WTC11 (cell line): Measurements from ENCODE around the gene HIVEP2.

Experiments used
- ATF1 ChIP-seq: sonication (generic); formaldehyde crosslinking; IDR thresholded peaks from 2 replicates; pipeline ENCODE4 v1.8.1; 2023; ENCODE audit warnings: mild to moderate bottlenecking, moderate library complexity, missing genetic modification reagents
- CTCF ChIP-seq: fragments of 200-600 bp; IDR thresholded peaks from 2 replicates; pipeline ENCODE4 v1.8.0; 2022; ENCODE audit warnings: antibody characterized with exemption
- E2F4 ChIP-seq: sonication (generic); formaldehyde crosslinking; IDR thresholded peaks from 2 replicates; pipeline ENCODE4 v1.8.1; 2022; ENCODE audit warnings: low read depth, mild to moderate bottlenecking, moderate library complexity, missing genetic modification reagents, borderline replicate concordance
- ESRRA ChIP-seq: sonication (generic); formaldehyde crosslinking; IDR thresholded peaks from 2 replicates; pipeline ENCODE4 v1.8.1; 2022; ENCODE audit warnings: mild to moderate bottlenecking, missing genetic modification reagents, borderline replicate concordance
- HMGXB4 ChIP-seq: sonication (generic); formaldehyde crosslinking; IDR thresholded peaks from 2 replicates; pipeline ENCODE4 v1.8.1; 2023; ENCODE audit warnings: mild to moderate bottlenecking, moderate library complexity, missing genetic modification reagents
- SMAD3 ChIP-seq: sonication (generic); formaldehyde crosslinking; IDR thresholded peaks from 2 replicates; pipeline ENCODE4 v1.8.0; 2022; ENCODE audit warnings: missing genetic modification reagents, mild to moderate bottlenecking, borderline replicate concordance
- STAT6 ChIP-seq: sonication (generic); formaldehyde crosslinking; conservative IDR thresholded peaks from 2 replicates; pipeline ENCODE4 v1.8.1; 2023; ENCODE audit warnings: mild to moderate bottlenecking, low read depth, missing genetic modification reagents, moderate library complexity
- TCF7 ChIP-seq: sonication (generic); formaldehyde crosslinking; IDR thresholded peaks from 2 replicates; pipeline ENCODE4 v1.8.0; 2022; ENCODE audit warnings: mild to moderate bottlenecking, low read depth, missing genetic modification reagents, moderate library complexity
- ZNF416 ChIP-seq: fragments of 250-450 bp; sonication (Bioruptor Pico); IDR thresholded peaks from 2 replicates; pipeline ENCODE4 v1.9.0; 2021; ENCODE audit warnings: mild to moderate bottlenecking, inconsistent platforms
- TF ChIP-seq, protein P1 (sequence below): sonication (generic); formaldehyde crosslinking; IDR thresholded peaks from 2 replicates; pipeline ENCODE4 v1.8.0; 2022; ENCODE audit warnings: mild to moderate bottlenecking, missing genetic modification reagents
- TF ChIP-seq, protein P2 (sequence below): sonication (generic); formaldehyde crosslinking; IDR thresholded peaks from 2 replicates; pipeline ENCODE4 v1.8.0; 2023; ENCODE audit warnings: missing genetic modification reagents, mild to moderate bottlenecking, borderline replicate concordance
- TF ChIP-seq, protein P3 (sequence below): sonication (generic); formaldehyde crosslinking; IDR thresholded peaks from 2 replicates; pipeline ENCODE4 v1.8.0; 2023; ENCODE audit warnings: mild to moderate bottlenecking, missing genetic modification reagents

DNA sequence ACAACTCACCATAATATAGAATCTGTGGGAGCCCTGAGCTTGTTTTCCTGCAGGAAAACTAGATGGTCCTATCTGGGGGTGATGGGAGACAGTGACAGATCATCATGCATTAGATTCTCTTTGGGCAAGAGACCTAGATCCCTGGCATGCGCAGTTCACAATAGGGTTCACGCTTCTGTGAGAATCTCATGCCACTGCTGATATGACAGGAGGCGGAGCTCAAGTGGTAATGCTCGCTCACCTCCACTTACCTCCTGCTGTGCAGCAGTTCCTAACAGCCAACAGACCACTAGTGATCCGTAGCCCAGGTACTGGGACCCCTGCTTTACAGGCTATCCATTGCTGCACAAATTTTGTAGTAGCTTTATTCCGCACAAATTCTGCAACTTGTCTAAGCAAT is 84.5 kb downstream of the HIVEP2 start:
- TF ChIP-seq CTCF (no peak), ZNF416 (no peak), STAT6 (CRISPR knock-in tag) (no peak), ATF1 (CRISPR knock-in tag) (no peak), ESRRA (no peak), HMGXB4 (CRISPR knock-in tag) (no peak), TCF7 (CRISPR knock-in tag) (no peak), SMAD3 (CRISPR knock-in tag) (no peak), E2F4 (no peak)
- TF ChIP-seq, protein P1, sequence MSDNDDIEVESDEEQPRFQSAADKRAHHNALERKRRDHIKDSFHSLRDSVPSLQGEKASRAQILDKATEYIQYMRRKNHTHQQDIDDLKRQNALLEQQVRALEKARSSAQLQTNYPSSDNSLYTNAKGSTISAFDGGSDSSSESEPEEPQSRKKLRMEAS (CRISPR knock-in tag), result no peak
- TF ChIP-seq, protein P2, sequence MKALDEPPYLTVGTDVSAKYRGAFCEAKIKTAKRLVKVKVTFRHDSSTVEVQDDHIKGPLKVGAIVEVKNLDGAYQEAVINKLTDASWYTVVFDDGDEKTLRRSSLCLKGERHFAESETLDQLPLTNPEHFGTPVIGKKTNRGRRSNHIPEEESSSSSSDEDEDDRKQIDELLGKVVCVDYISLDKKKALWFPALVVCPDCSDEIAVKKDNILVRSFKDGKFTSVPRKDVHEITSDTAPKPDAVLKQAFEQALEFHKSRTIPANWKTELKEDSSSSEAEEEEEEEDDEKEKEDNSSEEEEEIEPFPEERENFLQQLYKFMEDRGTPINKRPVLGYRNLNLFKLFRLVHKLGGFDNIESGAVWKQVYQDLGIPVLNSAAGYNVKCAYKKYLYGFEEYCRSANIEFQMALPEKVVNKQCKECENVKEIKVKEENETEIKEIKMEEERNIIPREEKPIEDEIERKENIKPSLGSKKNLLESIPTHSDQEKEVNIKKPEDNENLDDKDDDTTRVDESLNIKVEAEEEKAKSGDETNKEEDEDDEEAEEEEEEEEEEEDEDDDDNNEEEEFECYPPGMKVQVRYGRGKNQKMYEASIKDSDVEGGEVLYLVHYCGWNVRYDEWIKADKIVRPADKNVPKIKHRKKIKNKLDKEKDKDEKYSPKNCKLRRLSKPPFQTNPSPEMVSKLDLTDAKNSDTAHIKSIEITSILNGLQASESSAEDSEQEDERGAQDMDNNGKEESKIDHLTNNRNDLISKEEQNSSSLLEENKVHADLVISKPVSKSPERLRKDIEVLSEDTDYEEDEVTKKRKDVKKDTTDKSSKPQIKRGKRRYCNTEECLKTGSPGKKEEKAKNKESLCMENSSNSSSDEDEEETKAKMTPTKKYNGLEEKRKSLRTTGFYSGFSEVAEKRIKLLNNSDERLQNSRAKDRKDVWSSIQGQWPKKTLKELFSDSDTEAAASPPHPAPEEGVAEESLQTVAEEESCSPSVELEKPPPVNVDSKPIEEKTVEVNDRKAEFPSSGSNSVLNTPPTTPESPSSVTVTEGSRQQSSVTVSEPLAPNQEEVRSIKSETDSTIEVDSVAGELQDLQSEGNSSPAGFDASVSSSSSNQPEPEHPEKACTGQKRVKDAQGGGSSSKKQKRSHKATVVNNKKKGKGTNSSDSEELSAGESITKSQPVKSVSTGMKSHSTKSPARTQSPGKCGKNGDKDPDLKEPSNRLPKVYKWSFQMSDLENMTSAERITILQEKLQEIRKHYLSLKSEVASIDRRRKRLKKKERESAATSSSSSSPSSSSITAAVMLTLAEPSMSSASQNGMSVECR (CRISPR knock-in tag), result no peak
- TF ChIP-seq, protein P3, sequence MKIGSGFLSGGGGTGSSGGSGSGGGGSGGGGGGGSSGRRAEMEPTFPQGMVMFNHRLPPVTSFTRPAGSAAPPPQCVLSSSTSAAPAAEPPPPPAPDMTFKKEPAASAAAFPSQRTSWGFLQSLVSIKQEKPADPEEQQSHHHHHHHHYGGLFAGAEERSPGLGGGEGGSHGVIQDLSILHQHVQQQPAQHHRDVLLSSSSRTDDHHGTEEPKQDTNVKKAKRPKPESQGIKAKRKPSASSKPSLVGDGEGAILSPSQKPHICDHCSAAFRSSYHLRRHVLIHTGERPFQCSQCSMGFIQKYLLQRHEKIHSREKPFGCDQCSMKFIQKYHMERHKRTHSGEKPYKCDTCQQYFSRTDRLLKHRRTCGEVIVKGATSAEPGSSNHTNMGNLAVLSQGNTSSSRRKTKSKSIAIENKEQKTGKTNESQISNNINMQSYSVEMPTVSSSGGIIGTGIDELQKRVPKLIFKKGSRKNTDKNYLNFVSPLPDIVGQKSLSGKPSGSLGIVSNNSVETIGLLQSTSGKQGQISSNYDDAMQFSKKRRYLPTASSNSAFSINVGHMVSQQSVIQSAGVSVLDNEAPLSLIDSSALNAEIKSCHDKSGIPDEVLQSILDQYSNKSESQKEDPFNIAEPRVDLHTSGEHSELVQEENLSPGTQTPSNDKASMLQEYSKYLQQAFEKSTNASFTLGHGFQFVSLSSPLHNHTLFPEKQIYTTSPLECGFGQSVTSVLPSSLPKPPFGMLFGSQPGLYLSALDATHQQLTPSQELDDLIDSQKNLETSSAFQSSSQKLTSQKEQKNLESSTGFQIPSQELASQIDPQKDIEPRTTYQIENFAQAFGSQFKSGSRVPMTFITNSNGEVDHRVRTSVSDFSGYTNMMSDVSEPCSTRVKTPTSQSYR (CRISPR knock-in tag), result no peak
